ENCODE results near the gene P3H3. TPM values are rescaled to one million over a fixed set of nuclear protein-coding genes. Genes with fewer than 3 reads are reported as not detected.
A peak's percentile ranks its signal among the peaks of the same experiment; 100 is the strongest.

P3H3 gene
- total RNA-seq, 1 donor from 2014 or later: 4.0 TPM

GRCh38 chr12:6846316-6846869, 18.2 kb downstream of the P3H3 start:
- intact Hi-C loops (cut with micrococcal nuclease): no loop called here
- no peak for DNase-seq (ENCODE audit: low spot score)
- no peaks in the 10 kb centered on the region for H3K27me3 Mint-ChIP-seq (ENCODE audit: insufficient read depth)
- no peak overlapping the region for H3K4me3 Mint-ChIP-seq
- H3K36me3 Mint-ChIP-seq (ENCODE audit: low read depth): peaks cover 23% of the 10 kb centered on the region
- no peak overlapping the region for H3K27ac Mint-ChIP-seq
- peaks cover 32% of the 10 kb centered on the region for H3K4me1 Mint-ChIP-seq (ENCODE audit: low read depth)
- no peaks in the 10 kb centered on the region for H3K9me3 Mint-ChIP-seq

- intact Hi-C loops (cut with micrococcal nuclease): no loop called here
- Mint-ChIP-seq H3K27ac (no peak overlapping the region), H3K4me3 (no peak overlapping the region), H3K9me3 (no peaks in the 10 kb centered on the region), H3K27me3 (ENCODE audit: insufficient read depth) (no peaks in the 10 kb centered on the region), H3K36me3 (ENCODE audit: low read depth) (peaks cover 23% of the 10 kb centered on the region), H3K4me1 (ENCODE audit: low read depth) (peaks cover 35% of the 10 kb centered on the region)
- no peak for DNase-seq (ENCODE audit: low spot score)
Measured at GRCh38 chr12:6847676-6848075, 19.5 kb downstream of the P3H3 start.

DNA sequence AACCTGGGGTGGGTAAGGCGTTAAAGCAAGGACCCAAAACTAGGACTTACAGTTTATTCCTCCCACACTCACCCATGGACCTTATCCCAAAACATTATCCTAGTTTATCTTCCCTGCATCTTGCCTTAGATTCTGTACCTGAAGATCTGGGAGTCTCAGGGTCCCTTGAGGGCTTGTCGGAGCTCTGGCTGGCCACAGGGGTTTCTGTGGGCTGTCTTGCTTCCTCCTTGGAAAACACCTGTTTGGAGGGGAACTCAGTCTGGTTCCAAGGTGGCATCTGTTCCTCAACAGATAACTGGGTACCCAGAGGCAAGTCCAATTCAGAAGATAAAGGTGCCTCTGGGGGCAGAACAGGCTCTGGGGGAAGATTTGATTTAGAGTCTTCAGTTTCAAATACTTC, 21.2 kb downstream of the P3H3 start:
- peaks cover 29% of the 10 kb centered on the region for H3K36me3 Mint-ChIP-seq (ENCODE audit: low read depth)
- DNase-seq (ENCODE audit: low spot score): no peak
- H3K27ac Mint-ChIP-seq: peak overlapping the region; percentile 56
- no peaks in the 10 kb centered on the region for H3K9me3 Mint-ChIP-seq
- intact Hi-C loops (cut with micrococcal nuclease): no loop called here
- peaks cover 50% of the 10 kb centered on the region for H3K4me1 Mint-ChIP-seq (ENCODE audit: low read depth)
- peaks cover 2% of the 10 kb centered on the region for H3K27me3 Mint-ChIP-seq (ENCODE audit: insufficient read depth)
- H3K4me3 Mint-ChIP-seq: peak overlapping the region; percentile 91

GRCh38 chr12:6849976-6850560, 21.9 kb downstream of the P3H3 start:
- Mint-ChIP-seq H3K36me3 (ENCODE audit: low read depth) (peaks cover 25% of the 10 kb centered on the region), H3K4me3 (peak overlapping the region; percentile 91), H3K27me3 (ENCODE audit: insufficient read depth) (peaks cover 2% of the 10 kb centered on the region), H3K27ac (peak overlapping the region; percentile 57), H3K4me1 (ENCODE audit: low read depth) (peaks cover 50% of the 10 kb centered on the region), H3K9me3 (no peaks in the 10 kb centered on the region)
- no peak for DNase-seq (ENCODE audit: low spot score)
- intact Hi-C loops (cut with micrococcal nuclease): loop anchor here (5.0 kb wide), 1 partner anchor 257 kb away; the partner anchor contains the start of gene C1RL

GRCh38 chr12:6850796-6851152, 22.6 kb downstream of the P3H3 start:
- H3K36me3 Mint-ChIP-seq (ENCODE audit: low read depth): peaks cover 27% of the 10 kb centered on the region
- peak overlapping the region; percentile 91 for H3K4me3 Mint-ChIP-seq
- peaks cover 50% of the 10 kb centered on the region for H3K4me1 Mint-ChIP-seq (ENCODE audit: low read depth)
- peaks cover 2% of the 10 kb centered on the region for H3K27me3 Mint-ChIP-seq (ENCODE audit: insufficient read depth)
- intact Hi-C loops (cut with micrococcal nuclease): loop anchor here (1.0 to 5.0 kb wide), 7 partner anchors 25 to 357 kb away; partner anchors contain the start of genes C1RL, CD4, GAPDH and MRPL51
- no peaks in the 10 kb centered on the region for H3K9me3 Mint-ChIP-seq
- DNase-seq (ENCODE audit: low spot score): no peak
- no peak overlapping the region for H3K27ac Mint-ChIP-seq

DNA sequence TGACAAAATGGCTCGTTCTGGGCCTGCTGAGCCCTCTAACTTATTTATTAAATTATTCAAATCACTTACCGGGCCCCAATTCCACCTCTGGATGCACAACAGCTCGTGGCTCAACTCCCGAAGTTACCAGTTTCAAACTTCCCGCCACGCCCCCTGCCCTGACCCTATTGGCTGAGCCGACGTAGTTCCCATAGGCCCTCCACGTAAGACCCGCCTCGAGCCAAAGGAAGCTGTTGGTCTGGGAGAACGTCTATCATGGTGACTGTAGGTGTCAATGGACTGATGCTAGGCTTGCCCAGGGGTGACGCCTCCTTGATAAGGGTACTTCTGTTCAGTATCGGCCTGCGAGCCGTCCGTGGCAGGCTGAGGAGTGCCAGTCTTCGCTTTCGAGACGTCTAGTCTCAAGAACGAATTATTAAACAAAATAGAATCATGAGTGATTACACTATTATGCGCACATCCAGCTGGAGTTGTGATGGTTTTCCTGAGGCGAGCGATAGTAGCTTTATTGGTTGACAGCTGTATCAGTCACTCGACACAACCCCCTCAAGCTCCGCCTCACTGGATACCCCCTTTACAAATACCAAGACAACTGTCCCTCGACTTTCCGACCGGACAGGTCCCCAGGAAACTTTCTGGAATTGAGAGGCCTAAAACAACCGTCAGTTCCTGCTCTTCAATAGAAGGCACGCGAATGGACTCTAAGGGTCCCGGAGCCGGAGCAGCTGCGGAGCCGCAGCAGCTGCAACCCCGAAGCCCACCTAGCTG, 23.1 kb downstream of the P3H3 start, which contains the start of gene CDCA3:
TSS of gene CDCA3 (minus strand) at position 134 of the 768 bp plus-strand sequence. CDS start 334 bp downstream, outside the sequence.
- Mint-ChIP-seq H3K27me3 (ENCODE audit: insufficient read depth) (peaks cover 2% of the 10 kb centered on the region), H3K9me3 (no peaks in the 10 kb centered on the region), H3K36me3 (ENCODE audit: low read depth) (peaks cover 29% of the 10 kb centered on the region), H3K4me1 (ENCODE audit: low read depth) (peaks cover 50% of the 10 kb centered on the region), H3K4me3 (peak within 1 kb of the TSS; percentile 91), H3K27ac (peak within 1 kb of the TSS; percentile 96)
- DNase-seq (ENCODE audit: low spot score): peak; percentile 90
- intact Hi-C loops (cut with micrococcal nuclease): loop anchor here (1.0 to 5.0 kb wide), 7 partner anchors 26 to 358 kb away; partner anchors contain the start of genes C1RL, CD4, GAPDH and MRPL51

GRCh38 chr12:6851921-6852650, 23.9 kb downstream of the P3H3 start, which contains the start of gene USP5:
USP5 (plus strand) TSS chr12:6852150; CDS start chr12:6852180, 30 bp downstream.
- intact Hi-C loops (cut with micrococcal nuclease): loop anchor here (1.0 to 5.0 kb wide), 19 partner anchors 15 to 359 kb away; partner anchors contain the start of genes C12orf57, C1RL, CD4 and CHD4
- peak; percentile 98 for DNase-seq (ENCODE audit: low spot score)
- Mint-ChIP-seq H3K4me3 (peak within 1 kb of the TSS; percentile 91), H3K27me3 (ENCODE audit: insufficient read depth) (peaks cover 2% of the 10 kb centered on the region), H3K4me1 (ENCODE audit: low read depth) (peaks cover 46% of the 10 kb centered on the region), H3K27ac (peak within 1 kb of the TSS; percentile 96), H3K36me3 (ENCODE audit: low read depth) (peaks cover 25% of the 10 kb centered on the region), H3K9me3 (no peaks in the 10 kb centered on the region)

DNA sequence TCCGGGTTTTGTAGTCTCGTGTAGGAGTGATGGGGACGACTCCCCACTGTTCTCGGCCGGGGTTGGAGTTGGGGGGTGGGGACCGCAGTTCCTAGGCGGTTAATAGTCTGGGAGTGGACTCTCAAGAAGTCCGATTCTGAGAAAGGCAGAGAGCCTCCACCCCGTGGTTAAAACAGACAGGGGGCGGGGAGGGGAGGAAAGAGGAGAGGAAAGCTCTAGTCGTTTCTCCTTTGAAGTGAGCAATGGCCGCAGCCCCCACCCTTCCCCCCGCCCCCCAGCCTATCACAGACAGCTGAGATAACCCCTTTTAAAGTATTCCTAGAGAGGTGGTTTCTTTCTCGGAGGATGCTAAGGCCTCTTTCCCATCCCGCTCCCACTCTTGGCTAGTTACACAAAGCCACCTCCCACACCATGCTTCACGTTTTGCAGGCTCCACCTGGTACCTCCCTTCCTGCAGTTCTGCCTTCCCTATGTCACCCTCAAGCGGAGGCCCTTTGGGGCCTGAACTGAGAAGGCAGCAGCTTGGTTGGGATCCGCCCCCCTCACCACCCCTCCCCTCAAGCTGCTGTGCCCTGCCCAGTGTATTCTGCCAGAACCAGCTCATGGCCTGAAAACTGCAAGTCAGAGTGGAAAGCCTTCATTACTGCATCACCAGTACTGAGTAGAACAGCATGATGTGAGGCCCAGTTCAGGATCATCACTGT, 24.6 kb downstream of the P3H3 start:
- Mint-ChIP-seq H3K9me3 (no peaks in the 10 kb centered on the region), H3K4me3 (peak overlapping the region; percentile 91), H3K27ac (peak overlapping the region; percentile 96), H3K36me3 (ENCODE audit: low read depth) (peaks cover 27% of the 10 kb centered on the region), H3K4me1 (ENCODE audit: low read depth) (peaks cover 42% of the 10 kb centered on the region), H3K27me3 (ENCODE audit: insufficient read depth) (peaks cover 2% of the 10 kb centered on the region)
- intact Hi-C loops (cut with micrococcal nuclease): loop anchor here (1.0 to 5.0 kb wide), 14 partner anchors 14 to 254 kb away; partner anchors contain the start of genes C12orf57, C1RL, CHD4 and COPS7A
- peak; percentile 58 for DNase-seq (ENCODE audit: low spot score)

DNA sequence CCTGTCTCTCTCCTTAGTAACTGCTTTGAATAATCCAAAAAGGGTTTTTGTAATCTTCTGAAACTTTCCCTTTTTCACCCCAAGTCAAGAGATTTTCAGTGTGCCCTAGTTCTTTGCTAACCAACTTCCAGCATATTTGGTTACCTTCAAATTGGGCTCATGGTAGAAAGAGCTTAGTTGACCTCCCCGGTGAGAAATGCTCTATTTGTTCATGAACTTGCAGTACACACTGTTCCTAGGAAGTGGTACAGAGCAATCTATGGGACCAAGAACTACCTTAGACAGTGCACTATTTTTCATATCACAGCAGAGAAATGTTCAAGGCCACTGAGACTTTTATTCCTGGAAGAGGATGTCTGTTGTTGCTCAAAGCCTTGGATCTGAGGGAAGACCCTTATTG, 25.4 kb downstream of the P3H3 start:
- no peak for DNase-seq (ENCODE audit: low spot score)
- peak overlapping the region; percentile 96 for H3K27ac Mint-ChIP-seq
- H3K4me1 Mint-ChIP-seq (ENCODE audit: low read depth): peaks cover 41% of the 10 kb centered on the region
- peak overlapping the region; percentile 91 for H3K4me3 Mint-ChIP-seq
- peaks cover 29% of the 10 kb centered on the region for H3K36me3 Mint-ChIP-seq (ENCODE audit: low read depth)
- intact Hi-C loops (cut with micrococcal nuclease): loop anchor here (1.0 to 5.0 kb wide), 2 partner anchors 165 to 254 kb away; partner anchors contain the start of genes C1RL and LPCAT3
- H3K27me3 Mint-ChIP-seq (ENCODE audit: insufficient read depth): peaks cover 2% of the 10 kb centered on the region
- no peaks in the 10 kb centered on the region for H3K9me3 Mint-ChIP-seq

DNA sequence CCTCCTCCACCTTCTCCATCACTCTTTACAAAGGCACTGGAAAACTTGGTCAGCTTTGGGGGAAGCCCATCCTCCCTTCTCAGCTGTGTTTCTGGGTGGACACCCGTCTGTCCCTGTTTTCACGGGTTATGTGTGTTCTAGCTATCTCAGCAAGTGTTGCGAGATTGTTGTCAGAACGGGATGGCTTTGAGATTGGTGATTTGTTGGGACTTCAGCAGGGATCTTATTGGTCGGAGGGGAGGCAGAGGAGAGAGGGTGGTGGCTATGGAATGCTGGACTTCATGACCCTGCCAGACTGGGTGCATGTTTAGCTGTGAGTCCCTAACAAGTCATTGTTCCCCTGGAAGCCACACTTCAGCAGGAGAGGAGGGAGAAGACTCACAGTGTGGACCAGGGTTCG, 25.8 kb downstream of the P3H3 start:
- Mint-ChIP-seq H3K36me3 (ENCODE audit: low read depth) (peaks cover 29% of the 10 kb centered on the region), H3K4me3 (peak overlapping the region; percentile 91), H3K9me3 (no peaks in the 10 kb centered on the region), H3K27me3 (ENCODE audit: insufficient read depth) (peaks cover 2% of the 10 kb centered on the region), H3K27ac (peak overlapping the region; percentile 96), H3K4me1 (ENCODE audit: low read depth) (peaks cover 41% of the 10 kb centered on the region)
- no peak for DNase-seq (ENCODE audit: low spot score)
- intact Hi-C loops (cut with micrococcal nuclease): loop anchor here (5.0 kb wide), 1 partner anchor 253 kb away; the partner anchor contains the start of gene C1RL

DNA sequence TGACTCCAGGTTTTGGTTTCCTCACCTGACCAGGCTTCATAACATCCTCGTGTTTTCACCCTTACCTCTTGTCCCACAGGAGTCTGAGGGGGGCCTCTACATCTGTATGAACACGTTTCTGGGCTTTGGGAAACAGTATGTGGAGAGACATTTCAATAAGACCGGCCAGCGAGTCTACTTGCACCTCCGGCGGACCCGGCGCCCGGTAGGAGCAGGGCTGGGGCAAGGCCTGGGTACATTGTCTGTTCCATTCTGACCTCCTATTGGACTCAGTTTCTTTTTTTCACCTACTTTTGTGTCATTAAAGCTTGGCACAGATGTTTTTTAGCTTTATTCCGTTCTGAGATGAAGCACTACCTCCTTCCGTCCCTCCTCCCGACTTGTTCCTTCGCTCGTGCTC, 27.1 kb downstream of the P3H3 start:
- no peak for DNase-seq (ENCODE audit: low spot score)
- H3K9me3 Mint-ChIP-seq: no peaks in the 10 kb centered on the region
- intact Hi-C loops (cut with micrococcal nuclease): no loop called here
- H3K4me1 Mint-ChIP-seq (ENCODE audit: low read depth): peaks cover 28% of the 10 kb centered on the region
- H3K4me3 Mint-ChIP-seq: no peak overlapping the region
- peaks cover 2% of the 10 kb centered on the region for H3K27me3 Mint-ChIP-seq (ENCODE audit: insufficient read depth)
- H3K36me3 Mint-ChIP-seq (ENCODE audit: low read depth): peaks cover 23% of the 10 kb centered on the region
- no peak overlapping the region for H3K27ac Mint-ChIP-seq

- Mint-ChIP-seq H3K4me1 (ENCODE audit: low read depth) (peaks cover 5% of the 10 kb centered on the region), H3K27me3 (ENCODE audit: insufficient read depth) (no peaks in the 10 kb centered on the region), H3K27ac (no peak overlapping the region), H3K4me3 (no peak overlapping the region), H3K9me3 (no peaks in the 10 kb centered on the region), H3K36me3 (ENCODE audit: low read depth) (peaks cover 37% of the 10 kb centered on the region)
- DNase-seq (ENCODE audit: low spot score): no peak
- intact Hi-C loops (cut with micrococcal nuclease): no loop called here
Measured at GRCh38 chr12:6858799-6859198, 30.6 kb downstream of the P3H3 start.
